Choroid plexus epithelial cell (primary cell): Measurements from ENCODE around the gene GPR107.

Experiments used
- DNase-seq: peaks from one replicate; pipeline ENCODE4 v3.0.0-alpha.2; 2010; ENCODE audit warnings: low read depth
- H3K4me3 ChIP-seq: 2 replicates; pipeline ENCODE4 v1.5.1; 2011; ENCODE audit warnings: low read depth, mild to moderate bottlenecking, control low read depth, low read length, moderate library complexity
- TF ChIP-seq, protein P1 (sequence below): conservative IDR thresholded peaks from 2 replicates; pipeline ENCODE4 v1.5.1; 2011; ENCODE audit warnings: low read depth, mild to moderate bottlenecking, control low read depth, inconsistent platforms, low read length, moderate library complexity

The GPR107 gene

DNA sequence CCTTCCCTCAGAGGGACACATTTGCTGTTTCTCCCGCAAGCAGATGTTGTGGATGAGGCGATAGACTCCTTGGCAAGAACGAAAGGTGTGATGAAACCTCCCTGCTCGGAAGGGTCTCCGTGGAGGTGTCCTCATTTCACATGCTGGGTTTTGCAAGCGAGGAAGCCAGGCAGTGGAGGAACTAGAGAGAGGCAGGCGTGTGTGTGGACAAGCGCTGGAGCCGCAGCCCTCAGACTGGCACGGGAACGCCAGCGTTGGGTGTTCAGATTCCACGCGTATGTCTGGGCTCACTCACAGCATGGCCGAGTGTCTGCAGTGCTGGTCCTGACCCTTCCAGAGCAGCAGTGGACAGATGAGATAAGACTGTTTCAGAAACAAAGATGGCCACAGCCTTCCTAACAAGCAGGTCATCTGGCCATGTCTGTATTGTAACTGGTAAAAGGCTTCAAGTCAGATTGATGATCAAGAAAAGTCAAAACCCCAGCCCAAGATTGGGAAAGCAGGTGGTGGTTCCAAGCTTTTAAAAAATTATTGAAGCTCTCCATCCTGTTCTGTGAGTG is 83.5 kb downstream of the GPR107 start:
- H3K4me3 ChIP-seq, result no peak overlapping the region
- no peak for DNase-seq
- TF ChIP-seq, protein P1, sequence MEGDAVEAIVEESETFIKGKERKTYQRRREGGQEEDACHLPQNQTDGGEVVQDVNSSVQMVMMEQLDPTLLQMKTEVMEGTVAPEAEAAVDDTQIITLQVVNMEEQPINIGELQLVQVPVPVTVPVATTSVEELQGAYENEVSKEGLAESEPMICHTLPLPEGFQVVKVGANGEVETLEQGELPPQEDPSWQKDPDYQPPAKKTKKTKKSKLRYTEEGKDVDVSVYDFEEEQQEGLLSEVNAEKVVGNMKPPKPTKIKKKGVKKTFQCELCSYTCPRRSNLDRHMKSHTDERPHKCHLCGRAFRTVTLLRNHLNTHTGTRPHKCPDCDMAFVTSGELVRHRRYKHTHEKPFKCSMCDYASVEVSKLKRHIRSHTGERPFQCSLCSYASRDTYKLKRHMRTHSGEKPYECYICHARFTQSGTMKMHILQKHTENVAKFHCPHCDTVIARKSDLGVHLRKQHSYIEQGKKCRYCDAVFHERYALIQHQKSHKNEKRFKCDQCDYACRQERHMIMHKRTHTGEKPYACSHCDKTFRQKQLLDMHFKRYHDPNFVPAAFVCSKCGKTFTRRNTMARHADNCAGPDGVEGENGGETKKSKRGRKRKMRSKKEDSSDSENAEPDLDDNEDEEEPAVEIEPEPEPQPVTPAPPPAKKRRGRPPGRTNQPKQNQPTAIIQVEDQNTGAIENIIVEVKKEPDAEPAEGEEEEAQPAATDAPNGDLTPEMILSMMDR, result no peak

DNA sequence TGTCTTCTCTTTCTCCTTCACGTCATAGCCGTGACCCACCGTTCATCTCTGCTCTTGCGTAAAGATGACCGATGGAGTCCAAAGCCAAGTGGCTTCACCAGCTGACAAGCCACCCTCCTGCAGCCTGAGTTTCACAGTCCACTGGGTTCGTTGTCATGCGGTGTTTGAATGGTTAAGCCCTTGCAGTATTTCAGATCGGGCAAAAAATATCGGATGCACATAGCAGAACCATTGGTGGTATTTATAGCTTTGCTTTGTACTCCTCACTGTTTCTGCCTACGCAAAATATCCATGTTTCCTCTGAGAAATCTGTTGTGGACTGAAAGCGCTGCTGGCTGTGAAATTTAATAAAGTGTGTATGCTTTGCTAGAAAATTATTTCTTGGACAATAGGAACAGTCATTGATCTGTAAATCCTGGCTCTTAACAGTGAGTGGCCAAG is 84.0 kb downstream of the GPR107 start:
- no peak overlapping the region for H3K4me3 ChIP-seq
- no peak for DNase-seq
- TF ChIP-seq, protein P1, result no peak

DNA sequence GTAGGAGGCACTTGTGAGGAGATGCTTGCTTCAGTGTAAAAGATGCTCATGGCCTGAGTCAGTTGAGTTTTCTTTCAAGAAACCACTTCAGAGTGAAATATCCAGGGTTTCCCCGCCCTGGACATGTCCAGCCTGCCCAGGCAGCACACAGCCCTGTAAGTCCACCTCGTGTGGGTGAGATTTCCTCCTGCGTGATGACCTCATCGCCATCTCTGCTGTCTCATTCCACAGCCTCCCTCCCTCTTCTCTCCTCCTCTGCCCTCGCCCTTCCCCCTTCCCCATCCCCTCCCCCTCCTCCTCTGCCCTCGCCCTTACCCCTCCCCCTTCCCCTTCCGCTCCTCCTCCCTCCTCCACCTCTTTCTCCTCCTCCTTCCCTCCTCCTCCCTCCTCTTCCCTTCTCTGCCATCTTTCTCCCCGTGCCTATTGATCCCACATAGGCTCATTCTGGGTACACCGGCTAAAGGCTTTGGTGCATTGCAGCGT is 84.5 kb downstream of the GPR107 start:
- TF ChIP-seq, protein P1, result no peak
- H3K4me3 ChIP-seq, result no peak overlapping the region
- peak; percentile 95 for DNase-seq

DNA sequence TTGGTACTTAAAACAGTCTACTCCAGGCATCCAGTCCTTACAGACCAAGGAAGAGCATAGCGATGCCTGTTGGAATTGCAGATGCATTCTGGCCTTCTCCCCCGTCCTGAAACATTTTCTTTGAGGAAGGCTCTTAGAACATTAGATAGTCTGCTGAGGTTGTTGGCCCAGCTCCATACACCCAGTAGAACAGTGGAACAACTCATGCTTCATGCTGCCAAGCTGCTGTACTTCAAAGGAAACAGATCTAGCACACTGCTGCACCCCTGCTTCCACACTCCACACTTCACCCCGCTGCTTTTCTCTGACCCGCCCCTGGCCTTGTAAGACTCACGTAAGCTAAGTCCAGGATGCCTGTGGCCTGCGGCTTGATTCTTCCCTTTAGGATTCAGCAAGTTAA is 85.1 kb downstream of the GPR107 start:
- H3K4me3 ChIP-seq, result no peak overlapping the region
- peak; percentile 97 for DNase-seq
- TF ChIP-seq, protein P1, result no peak

DNA sequence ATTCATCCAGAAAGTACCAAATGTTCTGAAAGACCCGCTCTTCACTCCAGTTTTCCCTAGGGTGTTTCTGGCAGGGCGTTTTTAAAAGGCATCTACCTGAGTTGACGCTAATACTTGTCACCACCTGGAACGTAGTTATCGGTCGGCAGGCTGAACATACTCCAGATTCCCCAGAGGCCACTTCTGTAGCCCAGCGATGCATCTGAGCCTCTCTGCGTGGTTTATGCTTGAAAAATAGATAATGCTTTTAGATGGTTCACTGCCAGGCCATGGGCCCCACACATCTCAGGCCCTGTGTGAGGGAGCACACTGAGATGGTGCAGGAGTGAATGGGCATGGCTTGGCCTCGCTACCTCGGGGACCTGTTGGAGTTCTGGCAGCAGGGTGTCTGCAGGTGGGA is 85.5 kb downstream of the GPR107 start:
- TF ChIP-seq, protein P1, result no peak
- no peak for DNase-seq
- no peak overlapping the region for H3K4me3 ChIP-seq

DNA sequence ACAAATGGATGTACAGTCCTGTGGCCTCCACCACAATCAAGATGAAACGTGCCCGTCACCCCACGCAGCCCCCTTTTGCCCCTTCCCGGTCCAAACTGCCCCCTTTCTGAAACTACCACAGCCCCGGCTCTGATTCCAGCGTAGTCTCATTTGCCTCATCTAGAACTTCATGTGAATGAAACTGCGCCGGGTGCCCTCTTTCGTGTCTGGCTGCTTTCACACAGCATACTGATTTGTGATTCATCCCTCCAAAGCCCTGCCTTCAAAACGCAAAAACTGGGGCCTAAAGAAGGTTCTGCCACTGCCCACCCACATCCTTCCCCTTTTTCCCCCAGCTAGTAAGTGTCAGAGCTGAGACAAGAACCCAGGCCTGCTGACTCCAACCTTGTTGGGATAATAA is 87.0 kb downstream of the GPR107 start:
- DNase-seq, result no peak
- TF ChIP-seq, protein P1, result no peak
- no peak overlapping the region for H3K4me3 ChIP-seq

DNA sequence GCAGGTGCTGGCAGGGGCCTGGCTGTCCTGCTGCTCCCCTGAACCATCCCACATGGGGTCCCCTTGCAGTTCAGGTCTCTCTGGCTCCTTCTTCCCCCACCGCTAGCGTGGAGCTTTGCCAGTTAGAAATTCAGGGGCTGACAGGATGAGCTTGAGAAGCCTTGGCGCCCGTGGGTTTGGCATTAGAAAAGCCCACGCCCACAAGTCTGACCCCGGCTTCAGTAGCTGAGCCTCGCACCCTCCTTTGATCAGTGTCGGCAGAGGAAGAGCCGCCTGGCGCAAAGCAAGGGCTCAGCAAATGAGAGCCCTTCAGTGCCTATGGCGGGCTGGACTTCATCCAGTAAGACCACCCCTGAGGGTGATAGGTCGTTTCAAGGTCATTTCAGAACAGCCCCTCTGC is 88.3 kb downstream of the GPR107 start:
- DNase-seq, result no peak
- H3K4me3 ChIP-seq, result no peak overlapping the region
- TF ChIP-seq, protein P1, result no peak
